ES-I3 (cell line): Measurements from ENCODE around the gene SERINC5.
A peak's percentile ranks its signal among the peaks of the same experiment; 100 is the strongest.
"Not testable (repeated sequence)": the region's sequence is repeated elsewhere in the genome, so short reads cannot be mapped to it uniquely, and the experiment has no call there.

Source experiments
- H3K36me3 ChIP-seq: 2 replicates; pipeline ENCODE4 v1.6.1; 2013; ENCODE audit warnings: mild to moderate bottlenecking, low read length, control low read depth, moderate library complexity; ENCODE audit not compliant: insufficient read depth
- H3K4me1 ChIP-seq: 2 replicates; pipeline ENCODE4 v1.6.1; 2013; ENCODE audit warnings: mild to moderate bottlenecking, control low read depth, low read length; ENCODE audit not compliant: insufficient read depth
- H3K9ac ChIP-seq: 2 replicates; pipeline ENCODE4 v1.6.1; 2013; ENCODE audit warnings: low read depth, mild to moderate bottlenecking, low read length, moderate library complexity
- H3K9me3 ChIP-seq: 2 replicates; pipeline ENCODE4 v1.6.1; 2013; ENCODE audit warnings: mild to moderate bottlenecking, low read length, moderate library complexity; ENCODE audit not compliant: control insufficient read depth, insufficient read depth

The SERINC5 gene

GRCh38 chr5:80189701-80190100, 66.1 kb downstream of the SERINC5 start:
- no peaks in the 10 kb centered on the region for H3K36me3 ChIP-seq
- no peaks in the 10 kb centered on the region for H3K9me3 ChIP-seq
- peaks cover 69% of the 10 kb centered on the region for H3K4me1 ChIP-seq
- H3K9ac ChIP-seq = no peak overlapping the region

GRCh38 chr5:80189201-80189600, 66.6 kb downstream of the SERINC5 start:
- peaks cover 72% of the 10 kb centered on the region for H3K4me1 ChIP-seq
- no peak overlapping the region for H3K9ac ChIP-seq
- no peaks in the 10 kb centered on the region for H3K9me3 ChIP-seq
- H3K36me3 ChIP-seq = no peaks in the 10 kb centered on the region

DNA sequence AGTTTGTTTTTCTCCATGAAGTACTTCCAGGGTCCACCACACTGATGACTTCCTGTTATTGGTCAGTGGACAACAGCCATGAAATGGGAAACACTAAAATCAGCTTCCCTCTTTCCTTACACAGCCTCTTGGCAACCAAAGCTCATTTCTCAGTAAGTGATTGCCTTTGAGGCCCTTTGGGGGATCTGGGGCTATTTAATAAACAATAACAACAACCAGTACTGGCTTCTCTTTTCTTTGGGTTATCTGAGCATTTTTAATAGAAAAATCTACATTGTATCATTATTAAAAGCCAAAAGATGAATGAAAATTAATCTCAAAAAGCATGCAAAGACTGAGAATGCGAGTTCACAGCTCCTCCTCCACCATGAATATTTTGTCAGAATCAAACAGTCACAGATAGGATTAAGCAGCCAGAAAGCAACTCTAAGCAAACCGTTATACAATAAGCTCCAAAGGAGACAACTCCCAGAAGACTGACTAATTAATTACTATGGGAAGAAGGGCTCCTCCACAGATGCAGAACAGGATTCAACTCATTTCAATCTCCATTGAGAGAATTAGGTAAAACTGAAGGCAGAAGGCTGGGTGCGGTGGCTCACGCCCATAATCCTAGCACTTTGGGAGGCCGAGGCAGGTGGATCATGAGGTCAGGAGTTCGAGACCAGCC, 68.3 kb downstream of the SERINC5 start:
- H3K36me3 ChIP-seq = no peaks in the 10 kb centered on the region
- peaks cover 66% of the 10 kb centered on the region for H3K4me1 ChIP-seq
- no peaks in the 10 kb centered on the region for H3K9me3 ChIP-seq
- H3K9ac ChIP-seq = no peak overlapping the region; the same call in 1 of the 2 replicates

GRCh38 chr5:80185535-80185934, 70.3 kb downstream of the SERINC5 start:
- not testable (repeated sequence) for H3K36me3 ChIP-seq, H3K9me3 ChIP-seq
- Histone ChIP-seq H3K9ac (peak overlapping the region; percentile 31; the same call in 1 of the 2 replicates), H3K4me1 (peaks cover 66% of the 10 kb centered on the region)

GRCh38 chr5:80185095-80185494, 70.8 kb downstream of the SERINC5 start:
- Histone ChIP-seq H3K4me1 (peaks cover 67% of the 10 kb centered on the region), H3K9ac (peak overlapping the region; percentile 31; the same call in 1 of the 2 replicates), H3K9me3 (no peaks in the 10 kb centered on the region), H3K36me3 (no peaks in the 10 kb centered on the region)

GRCh38 chr5:80184235-80185023, 71.4 kb downstream of the SERINC5 start:
- no peaks in the 10 kb centered on the region for H3K36me3 ChIP-seq
- H3K9me3 ChIP-seq = no peaks in the 10 kb centered on the region
- H3K4me1 ChIP-seq = peaks cover 60% of the 10 kb centered on the region
- peak overlapping the region; percentile 36; the same call in 1 of the 2 replicates for H3K9ac ChIP-seq

DNA sequence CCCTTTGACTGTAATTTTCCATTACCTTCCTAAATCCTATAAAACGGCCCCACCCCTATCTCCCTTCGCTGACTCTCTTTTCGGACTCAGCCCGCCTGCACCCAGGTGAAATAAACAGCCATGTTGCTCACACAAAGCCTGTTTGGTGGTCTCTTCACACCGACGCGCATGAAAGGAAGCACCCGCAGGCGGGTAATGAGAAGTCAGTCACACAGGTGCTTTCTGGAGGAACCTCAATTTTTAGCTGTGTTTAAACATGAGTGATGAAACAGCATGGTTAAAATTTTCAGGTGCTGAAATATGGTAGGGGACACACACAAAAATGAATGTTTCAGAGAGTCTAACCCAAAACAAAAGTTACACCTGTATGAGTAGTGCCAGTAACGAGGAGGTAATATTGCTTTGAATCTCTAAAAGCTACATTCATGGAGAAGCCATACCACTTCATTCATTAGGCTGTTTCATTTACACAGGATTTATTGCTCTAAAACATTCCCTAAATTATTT, 72.1 kb downstream of the SERINC5 start:
- peak overlapping the region; percentile 36; the same call in 1 of the 2 replicates for H3K9ac ChIP-seq
- H3K36me3 ChIP-seq, H3K9me3 ChIP-seq: not testable (repeated sequence)
- peaks cover 54% of the 10 kb centered on the region for H3K4me1 ChIP-seq

GRCh38 chr5:80182809-80183580, 72.9 kb downstream of the SERINC5 start:
- Histone ChIP-seq H3K4me1 (peaks cover 53% of the 10 kb centered on the region), H3K9me3 (no peaks in the 10 kb centered on the region), H3K36me3 (no peaks in the 10 kb centered on the region), H3K9ac (peak overlapping the region; percentile 23; the same call in 1 of the 2 replicates)

GRCh38 chr5:80181618-80182211, 74.1 kb downstream of the SERINC5 start:
- Histone ChIP-seq H3K9ac (no peak overlapping the region), H3K9me3 (no peaks in the 10 kb centered on the region), H3K36me3 (peaks cover 10% of the 10 kb centered on the region), H3K4me1 (peaks cover 43% of the 10 kb centered on the region)

DNA sequence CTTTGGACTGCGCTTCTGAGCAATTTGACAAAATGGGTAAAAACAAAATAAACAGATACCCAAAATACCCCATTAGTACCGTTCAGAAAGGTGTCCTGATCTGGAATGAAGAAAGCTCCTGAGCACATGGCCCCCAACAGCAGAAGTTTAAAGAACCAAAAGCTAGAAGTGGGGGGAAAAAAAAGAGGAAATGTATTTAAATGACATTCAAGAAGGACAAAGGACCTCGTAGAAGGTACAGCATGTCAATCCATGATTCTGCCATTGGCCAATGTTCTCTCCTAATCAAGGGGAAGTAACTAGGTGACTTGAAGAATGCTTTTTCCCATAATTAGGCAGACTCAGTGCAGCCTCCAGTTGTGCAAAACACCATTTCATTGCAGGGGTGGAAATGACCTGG, 78.6 kb downstream of the SERINC5 start:
- peaks cover 23% of the 10 kb centered on the region for H3K36me3 ChIP-seq
- H3K9ac ChIP-seq = no peak overlapping the region

DNA sequence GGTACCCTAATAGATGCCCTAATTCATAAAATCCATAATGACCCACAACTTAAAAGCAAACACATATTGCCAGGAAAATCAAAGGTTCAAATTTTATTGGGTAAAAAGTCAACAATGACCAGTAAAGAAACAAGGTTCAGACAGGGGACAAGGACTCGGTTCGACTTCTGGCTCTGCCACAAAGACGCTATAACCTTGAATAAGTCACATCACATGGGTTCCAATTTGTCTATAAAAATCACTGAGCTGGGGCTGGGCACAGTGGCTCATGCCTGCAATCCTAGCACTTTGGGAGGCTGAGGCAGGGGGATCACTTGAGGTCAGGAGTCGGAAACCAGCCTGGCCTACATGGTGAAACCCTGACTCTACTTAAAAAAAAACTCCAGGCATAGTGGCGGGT, 80.5 kb downstream of the SERINC5 start:
- Histone ChIP-seq H3K9me3 (no peaks in the 10 kb centered on the region), H3K9ac (no peak overlapping the region), H3K4me1 (peaks cover 12% of the 10 kb centered on the region; the same call in 1 of the 2 replicates), H3K36me3 (peaks cover 36% of the 10 kb centered on the region)

More for the DNA sequence above, 78.6 kb downstream of the SERINC5 start:
- Histone ChIP-seq H3K9me3 (no peaks in the 10 kb centered on the region), H3K4me1 (peaks cover 29% of the 10 kb centered on the region)

- Histone ChIP-seq H3K9ac (no peak overlapping the region), H3K9me3 (no peaks in the 10 kb centered on the region)
Observed at GRCh38 chr5:80174790-80175189, 81.1 kb downstream of the SERINC5 start.

GRCh38 chr5:80172067-80172695, 83.7 kb downstream of the SERINC5 start:
- Histone ChIP-seq H3K4me1 (peaks cover 12% of the 10 kb centered on the region; the same call in 1 of the 2 replicates), H3K9ac (no peak overlapping the region), H3K36me3 (peaks cover 43% of the 10 kb centered on the region), H3K9me3 (no peaks in the 10 kb centered on the region)

More at GRCh38 chr5:80174790-80175189, 81.1 kb downstream of the SERINC5 start:
- H3K36me3 ChIP-seq = peaks cover 41% of the 10 kb centered on the region
- H3K4me1 ChIP-seq = peaks cover 12% of the 10 kb centered on the region; the same call in 1 of the 2 replicates
